Activated CD4-positive, CD25-positive, alpha-beta regulatory T cell treated with anti-CD3 and anti-CD28 coated beads, Interleukin-2, amount 50 U/mL, for 16 hours (primary cell): ENCODE results near the gene ZNF469.

Source experiments
- DNase-seq: peaks from one replicate; pipeline ENCODE4 v3.0.0-alpha.2; 2020; ENCODE audit warnings: low read depth, low spot score

The ZNF469 gene

GRCh38 chr16:88376835-88377726 is 5.7 kb upstream of the ZNF469 start:
- no peak for DNase-seq

- no peak for DNase-seq
Observed at GRCh38 chr16:88377961-88378360, 4.8 kb upstream of the ZNF469 start.

GRCh38 chr16:88378401-88378800 is 4.4 kb upstream of the ZNF469 start:
- no peak for DNase-seq

GRCh38 chr16:88378836-88379693 is 3.7 kb upstream of the ZNF469 start:
- no peak for DNase-seq

GRCh38 chr16:88379694-88380040 is 3.1 kb upstream of the ZNF469 start:
- DNase-seq: no peak

GRCh38 chr16:88380099-88380498 is 2.7 kb upstream of the ZNF469 start:
- DNase-seq: no peak

GRCh38 chr16:88380619-88381018 is 2.1 kb upstream of the ZNF469 start:
- no peak for DNase-seq

- no peak for DNase-seq
Observed at GRCh38 chr16:88381820-88382451, 823 bp upstream of the ZNF469 start.

GRCh38 chr16:88383401-88384221 is 852 bp downstream of the ZNF469 start:
- no peak for DNase-seq

GRCh38 chr16:88384222-88385111 is 1.7 kb downstream of the ZNF469 start:
- DNase-seq: no peak

GRCh38 chr16:88385112-88385594 is 2.4 kb downstream of the ZNF469 start:
- DNase-seq: no peak

GRCh38 chr16:88385831-88386815 is 3.4 kb downstream of the ZNF469 start:
- DNase-seq: no peak

- DNase-seq: no peak
Observed at GRCh38 chr16:88387180-88387765, 4.5 kb downstream of the ZNF469 start.

GRCh38 chr16:88387941-88388627 is 5.3 kb downstream of the ZNF469 start:
- no peak for DNase-seq

GRCh38 chr16:88389191-88389590 is 6.4 kb downstream of the ZNF469 start:
- no peak for DNase-seq

- DNase-seq: no peak
Observed at GRCh38 chr16:88389621-88390160, 6.9 kb downstream of the ZNF469 start.

GRCh38 chr16:88390265-88390664 is 7.5 kb downstream of the ZNF469 start:
- no peak for DNase-seq

- no peak for DNase-seq
Observed at GRCh38 chr16:88390735-88391134, 8.0 kb downstream of the ZNF469 start.
